Cerebellar nuclear complex (tissue), 1 donor: ENCODE data around the gene UTS2R.

ENCODE experiments used
- DNase-seq, 2 experiments: peaks; one replicate each; lab custom pipeline; 2025; lab: John Stamatoyannopoulos, UW

The UTS2R gene

DNA sequence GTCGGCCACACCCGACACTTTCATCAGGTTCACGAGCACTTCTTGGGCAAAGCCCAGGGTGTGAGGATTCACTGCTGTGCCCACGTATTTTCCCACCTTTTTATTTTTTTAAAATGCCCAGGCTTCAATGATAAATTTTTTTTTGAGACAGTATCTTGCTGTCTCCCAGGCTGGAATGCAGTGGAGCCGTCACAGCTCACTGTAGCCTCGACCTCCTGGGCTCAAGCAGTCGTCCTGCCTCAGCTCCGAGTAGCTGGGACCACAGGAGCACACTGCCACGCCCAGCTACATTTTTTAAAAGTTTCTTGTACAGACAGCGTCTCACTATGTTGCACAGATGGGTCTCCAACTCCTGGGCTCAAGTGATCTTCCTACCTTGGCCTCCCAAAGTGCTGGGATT is 17.8 kb downstream of the UTS2R start:
- DNase-seq: no peak

DNA sequence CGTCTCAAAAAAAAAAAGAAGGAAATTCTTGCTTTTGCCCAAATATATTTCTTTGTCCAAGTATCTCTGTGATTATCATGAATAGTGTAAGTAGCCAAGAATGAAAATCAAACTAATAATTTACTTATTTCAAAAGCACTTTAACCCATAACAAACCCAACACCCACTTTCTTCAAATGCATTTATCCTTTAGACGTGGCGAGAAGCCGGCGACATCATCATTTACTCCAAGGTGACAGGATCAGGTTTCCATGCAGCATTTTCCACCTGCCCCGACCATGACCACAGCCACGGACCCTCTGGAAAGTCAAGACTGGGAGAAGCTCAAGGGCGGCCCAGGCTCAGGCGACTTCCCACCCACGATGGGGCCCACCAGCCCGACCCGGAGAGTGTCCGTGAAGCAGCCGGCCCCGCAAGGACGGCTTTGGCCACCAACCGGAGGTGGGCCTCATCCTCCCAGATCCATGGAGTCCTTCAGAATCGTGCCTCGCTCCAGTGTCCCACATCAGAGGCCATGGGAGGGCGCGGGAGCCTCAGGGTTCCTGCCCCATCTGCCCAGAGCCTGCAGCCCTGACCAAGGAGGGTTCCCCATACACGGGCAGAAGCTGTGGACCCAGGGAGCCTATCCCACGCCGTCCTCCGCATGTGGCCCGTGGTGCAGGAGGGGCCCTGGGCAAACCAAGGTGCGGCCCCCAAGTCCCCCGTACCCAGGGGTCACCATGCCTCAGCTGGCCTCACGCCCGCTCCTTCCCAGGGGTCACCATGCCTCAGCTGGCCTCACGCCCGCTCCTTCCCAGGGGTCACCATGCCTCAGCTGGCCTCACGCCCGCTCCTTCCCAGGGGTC is 18.7 kb downstream of the UTS2R start:
- no peak for DNase-seq

DNA sequence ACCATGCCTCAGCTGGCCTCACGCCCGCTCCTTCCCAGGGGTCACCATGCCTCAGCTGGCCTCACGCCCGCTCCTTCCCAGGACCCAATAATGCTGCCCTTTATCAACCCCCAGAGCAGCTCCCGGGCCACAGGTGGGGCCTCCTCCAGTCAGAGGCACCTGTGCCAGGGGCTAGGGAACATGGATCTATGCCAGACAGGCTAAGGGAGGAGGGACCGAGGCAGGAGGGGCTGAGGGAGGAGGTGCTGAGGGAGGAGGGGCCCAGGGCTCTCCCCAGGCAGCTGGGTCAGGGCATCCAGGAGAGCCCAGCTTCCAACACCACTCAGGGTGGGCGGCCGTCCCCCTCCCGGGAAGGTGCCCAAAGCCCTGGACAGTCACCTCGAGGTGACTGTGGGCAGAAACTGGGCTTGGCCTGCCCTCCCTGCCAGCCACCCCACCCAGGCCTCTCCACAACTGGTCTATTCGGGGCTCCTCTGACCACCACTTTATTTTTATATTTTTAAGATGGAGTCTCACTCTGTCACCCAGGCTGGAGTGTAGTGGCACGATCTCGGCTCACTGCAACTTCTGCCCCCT is 19.4 kb downstream of the UTS2R start:
- DNase-seq: no peak

DNA sequence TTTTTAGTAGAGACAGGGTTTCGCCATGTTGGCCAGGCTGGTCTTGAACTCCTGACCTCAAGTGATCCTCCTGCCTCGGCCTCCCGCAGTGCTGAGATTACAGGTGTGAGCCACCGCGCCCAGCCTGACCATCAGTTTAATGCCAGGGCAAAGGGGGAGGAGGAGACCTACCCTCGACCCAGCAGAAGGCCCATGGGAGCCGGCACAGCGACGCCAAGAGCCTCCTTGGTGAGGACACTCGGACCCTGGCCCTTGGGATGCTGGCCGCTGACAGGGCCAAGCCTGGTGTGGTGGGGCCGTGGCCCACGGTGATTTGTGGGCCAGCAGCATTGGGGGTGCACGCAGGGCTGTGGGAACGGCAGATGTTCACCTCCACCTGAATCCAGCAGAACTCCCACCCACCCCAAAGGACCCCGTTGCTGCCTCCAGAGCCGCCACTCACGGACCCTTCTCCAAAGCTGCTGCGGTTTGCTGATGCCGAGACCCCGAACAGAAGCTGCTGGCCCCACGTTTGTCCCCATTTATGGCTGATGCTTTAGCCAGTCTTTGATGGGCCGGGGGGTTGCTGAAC is 20.0 kb downstream of the UTS2R start:
- DNase-seq: no peak

DNA sequence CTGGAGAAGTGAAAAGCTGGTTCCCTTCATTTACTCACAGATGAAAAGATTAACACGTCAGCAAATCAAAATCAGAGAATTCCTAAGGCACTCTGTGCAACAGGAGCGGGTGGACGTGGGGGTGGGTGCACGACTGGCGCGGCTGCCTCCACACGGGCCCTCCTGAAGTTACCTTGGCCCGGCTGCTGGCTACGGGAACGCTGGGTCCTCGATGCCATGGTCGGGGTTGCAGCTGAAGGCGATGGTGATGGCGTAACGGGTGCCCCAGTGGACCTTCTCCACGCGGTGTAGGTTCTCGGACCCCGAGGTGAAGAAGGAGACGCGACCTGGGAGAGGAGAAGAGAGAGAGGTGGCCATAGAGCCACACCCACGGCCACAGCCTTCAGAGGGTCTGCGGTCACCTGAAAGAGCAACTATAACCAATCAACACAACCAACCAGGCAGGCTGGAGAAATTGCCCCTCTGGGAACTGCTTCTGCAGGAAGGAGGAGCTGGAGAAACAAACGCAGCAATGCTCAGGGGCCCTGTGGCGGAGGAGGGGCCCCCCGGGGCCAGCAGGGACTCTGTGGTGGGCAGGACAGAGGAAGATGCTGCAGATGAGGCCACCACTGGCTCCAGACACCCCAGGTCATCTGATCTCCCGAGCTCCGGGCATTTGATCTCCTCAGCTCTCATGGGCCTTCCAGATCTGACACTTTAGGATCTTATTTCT is 20.8 kb downstream of the UTS2R start:
- DNase-seq: no peak

DNA sequence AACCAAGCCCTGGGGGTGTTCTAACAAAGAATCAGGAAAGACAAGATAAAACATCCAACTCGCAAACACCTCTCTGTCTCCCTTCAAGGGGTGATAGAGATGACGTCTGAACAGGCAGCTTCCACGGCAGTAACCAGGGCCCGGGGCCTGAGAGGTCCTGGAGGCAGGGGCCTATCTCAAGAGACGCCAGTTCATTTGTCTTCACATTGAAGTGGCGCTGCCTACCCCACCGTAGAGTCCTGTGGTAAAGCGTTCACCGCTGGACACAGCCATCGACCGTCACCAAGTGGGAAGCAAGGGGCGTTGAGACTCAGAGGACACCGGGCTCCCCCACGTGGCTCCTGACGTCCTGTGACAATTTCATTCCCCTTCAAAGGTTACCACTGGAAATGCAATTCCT is 21.4 kb downstream of the UTS2R start:
- DNase-seq: no peak

DNA sequence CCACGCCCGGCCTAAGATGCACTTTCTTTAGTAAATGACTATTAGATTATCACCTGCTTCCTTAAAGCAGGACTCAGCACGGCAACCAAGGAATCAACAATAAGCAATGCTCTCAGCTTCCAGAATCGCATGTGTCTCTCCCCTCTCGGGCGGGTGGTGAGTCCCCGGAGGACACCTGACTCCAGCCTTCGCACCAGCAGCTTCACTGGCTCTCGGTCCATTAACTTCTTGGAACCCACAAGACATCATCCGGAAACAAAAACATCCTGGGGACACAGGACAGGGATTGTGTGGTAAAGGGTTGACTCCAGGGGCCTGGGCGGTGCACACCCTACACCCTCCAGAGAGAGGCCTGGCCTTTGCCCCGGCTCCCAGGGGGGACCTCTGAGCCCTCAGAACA is 22.7 kb downstream of the UTS2R start:
- DNase-seq: no peak

DNA sequence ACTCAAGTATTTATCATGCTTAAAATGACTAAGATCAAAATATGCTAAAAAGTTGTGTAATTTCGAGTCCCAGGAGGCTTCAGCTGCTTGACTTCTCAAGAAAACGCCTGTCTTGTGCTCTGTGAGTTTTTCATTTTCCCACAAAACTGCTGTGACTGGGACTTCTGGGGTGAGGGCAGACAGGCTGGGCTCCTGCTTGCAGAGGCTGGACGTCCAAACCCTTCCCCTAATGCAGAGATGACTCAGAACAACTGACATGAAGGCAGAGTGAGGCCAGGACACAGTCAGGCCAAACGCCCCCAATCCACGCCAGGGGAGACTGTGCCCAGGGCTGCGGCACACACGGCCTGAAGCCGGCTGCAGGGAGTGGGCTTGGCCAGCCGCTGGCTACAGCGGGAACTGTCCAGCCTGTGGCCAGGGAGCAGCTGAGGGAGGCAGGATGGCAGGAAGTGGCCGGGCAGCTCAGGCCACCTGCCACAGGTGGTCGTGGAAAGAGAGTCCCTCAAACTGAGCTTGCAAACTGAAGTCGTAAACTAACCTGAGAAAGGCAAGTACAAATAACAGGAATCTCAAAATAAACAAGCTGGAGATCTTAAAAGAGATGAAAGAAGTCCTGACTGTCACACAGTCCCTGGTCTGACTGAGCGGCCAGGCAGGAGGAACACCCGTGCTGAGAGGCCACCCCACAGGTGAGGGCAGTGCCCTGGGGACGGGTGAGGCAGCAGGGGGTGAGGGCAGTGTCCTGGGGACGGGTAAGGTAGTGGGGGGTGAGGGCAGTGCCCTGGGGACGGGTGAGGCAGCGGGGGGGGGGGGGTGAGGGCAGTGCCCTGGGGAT is 25.3 kb downstream of the UTS2R start:
- no peak for DNase-seq

DNA sequence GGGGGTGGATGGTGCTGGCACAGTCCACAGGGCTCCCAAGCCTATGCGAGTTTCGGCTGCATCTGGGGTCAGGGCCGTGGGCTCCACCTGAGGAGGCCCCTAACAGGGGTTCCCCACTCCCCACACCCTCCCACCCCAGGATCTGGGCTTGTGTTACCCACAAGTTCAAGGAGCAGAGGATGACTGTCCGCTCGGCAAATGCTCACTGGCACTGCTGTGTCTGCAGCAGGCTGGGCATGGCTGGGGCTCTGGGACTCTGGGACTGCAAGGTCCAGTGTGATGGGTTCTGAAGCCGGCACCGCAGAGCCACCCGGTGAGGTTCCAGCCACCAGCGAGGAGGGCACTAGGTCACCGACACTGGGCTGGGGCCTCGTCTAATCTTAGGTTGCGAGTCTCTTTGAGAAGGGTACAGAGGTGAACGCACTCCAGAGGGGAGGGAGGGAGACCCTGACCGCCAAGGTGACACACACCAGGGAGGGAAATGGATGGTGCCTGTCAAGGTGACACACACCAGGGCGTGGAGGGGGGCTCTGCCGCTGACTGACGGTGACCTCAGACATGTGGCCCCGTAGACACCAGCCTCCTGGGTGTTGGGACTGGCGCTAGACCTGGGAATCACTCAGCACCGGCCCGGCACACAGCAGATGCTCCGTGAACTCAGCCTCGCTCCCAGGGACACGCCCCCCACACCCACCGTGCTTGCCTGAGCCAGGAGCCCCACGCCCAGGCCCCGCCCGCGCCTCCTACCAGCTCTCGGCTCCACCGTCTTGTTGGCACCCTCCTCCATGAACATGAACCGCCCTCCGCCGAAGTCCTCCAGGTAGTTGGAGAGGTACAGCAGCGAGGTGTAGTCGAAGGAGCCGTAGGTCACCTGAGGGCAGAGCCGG is 26.1 kb downstream of the UTS2R start:
- no peak for DNase-seq

DNA sequence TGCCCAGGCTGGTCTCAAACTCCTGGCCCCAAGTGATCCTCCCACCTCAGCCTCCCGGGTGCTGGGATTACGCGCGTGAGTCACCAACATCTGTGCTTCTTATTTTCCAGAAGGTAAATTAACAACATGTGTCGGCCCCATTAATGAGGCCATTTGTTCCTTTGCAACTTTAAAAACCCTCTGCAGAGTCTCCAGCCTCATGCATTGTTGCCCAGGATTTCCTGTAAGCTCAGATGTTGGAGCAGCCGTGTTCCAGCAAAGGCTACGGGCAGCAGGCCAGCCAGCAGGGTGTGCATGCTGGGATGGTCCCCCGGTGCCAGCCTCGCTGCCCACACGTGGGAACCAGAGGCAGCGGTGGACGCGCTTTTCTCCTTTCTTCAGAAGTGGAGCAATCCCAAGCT is 27.5 kb downstream of the UTS2R start:
- DNase-seq: no peak

DNA sequence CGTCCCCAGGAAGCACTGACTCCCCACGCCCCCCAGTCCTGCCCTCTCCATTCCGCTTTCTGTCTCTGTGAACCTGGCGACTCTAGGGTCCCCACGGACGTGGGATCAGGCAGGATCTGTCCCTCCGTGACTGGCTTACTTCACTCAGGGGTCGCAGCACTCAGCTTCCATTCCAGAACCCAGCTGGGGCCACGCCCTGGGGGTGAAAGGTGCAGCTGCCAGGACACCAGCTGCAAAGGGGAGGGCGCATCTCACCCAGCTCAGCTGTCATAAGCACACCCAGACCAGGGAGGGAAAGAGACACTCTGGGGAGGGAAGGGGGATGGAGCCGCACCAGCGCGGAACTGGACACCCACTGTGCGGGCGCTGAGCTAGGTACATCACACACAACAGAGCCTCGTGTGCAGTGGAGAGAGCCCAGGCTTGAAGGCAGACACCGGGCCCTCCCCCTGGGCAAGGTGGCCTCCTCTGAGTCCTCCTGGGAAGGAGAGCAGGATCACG is 28.1 kb downstream of the UTS2R start:
- no peak for DNase-seq

DNA sequence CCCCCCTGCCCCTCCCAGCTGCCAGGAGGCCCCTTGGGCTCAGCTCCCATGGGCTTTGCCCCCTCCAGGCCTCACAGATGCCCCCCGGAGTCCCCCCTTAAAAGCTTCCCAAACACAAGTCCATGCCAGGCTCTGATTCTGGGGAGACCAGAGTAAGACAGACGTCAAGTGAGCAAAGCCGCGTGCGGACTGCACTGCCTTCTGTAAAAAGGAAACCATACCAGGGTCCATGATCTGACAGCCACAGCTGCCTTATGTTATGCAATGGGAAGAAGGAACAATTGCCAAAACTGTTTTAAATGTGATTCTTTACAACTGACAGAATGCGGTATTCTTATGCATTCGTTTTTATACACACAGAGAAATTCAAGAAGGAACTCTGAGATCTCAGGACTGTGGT is 28.6 kb downstream of the UTS2R start:
- no peak for DNase-seq

DNA sequence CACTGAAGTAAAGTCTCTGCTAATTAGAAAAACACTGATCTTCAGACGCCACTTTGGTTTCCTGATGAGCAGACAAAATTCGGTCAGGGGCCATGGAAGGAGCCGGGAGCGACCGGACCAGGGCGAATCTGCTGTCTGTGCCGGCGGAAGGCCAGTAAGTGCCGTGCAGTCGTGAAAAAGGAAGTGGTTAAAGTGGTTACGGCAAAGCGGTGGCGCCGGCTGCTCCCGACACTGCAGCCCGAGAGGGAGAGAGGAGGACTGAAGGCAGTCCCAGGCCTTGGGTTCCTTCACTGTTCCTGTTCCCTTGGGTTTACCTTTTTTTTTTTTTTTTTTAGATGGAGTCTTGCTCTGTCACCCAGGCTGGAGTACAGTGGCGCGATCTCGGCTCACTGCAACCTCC is 29.3 kb downstream of the UTS2R start:
- no peak for DNase-seq

DNA sequence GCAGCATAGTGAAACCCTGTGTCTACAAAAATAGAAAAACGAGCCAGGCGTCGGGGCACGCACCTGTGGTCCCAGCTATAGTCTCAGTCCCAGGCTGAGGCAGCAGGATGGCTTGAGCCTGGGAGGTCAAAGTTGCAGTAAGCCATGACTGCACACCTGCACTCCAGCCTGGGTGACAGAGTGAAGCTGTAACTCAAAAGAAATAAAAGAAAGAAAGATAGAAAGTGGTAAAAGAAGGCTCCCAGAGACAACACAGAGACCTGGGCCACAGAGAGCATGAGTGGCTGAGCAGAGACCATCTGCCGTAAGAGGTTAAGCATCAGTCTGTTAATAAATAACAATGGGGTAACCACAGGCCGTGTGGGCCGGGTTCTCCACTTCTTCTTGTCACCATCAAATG is 31.3 kb downstream of the UTS2R start:
- no peak for DNase-seq

DNA sequence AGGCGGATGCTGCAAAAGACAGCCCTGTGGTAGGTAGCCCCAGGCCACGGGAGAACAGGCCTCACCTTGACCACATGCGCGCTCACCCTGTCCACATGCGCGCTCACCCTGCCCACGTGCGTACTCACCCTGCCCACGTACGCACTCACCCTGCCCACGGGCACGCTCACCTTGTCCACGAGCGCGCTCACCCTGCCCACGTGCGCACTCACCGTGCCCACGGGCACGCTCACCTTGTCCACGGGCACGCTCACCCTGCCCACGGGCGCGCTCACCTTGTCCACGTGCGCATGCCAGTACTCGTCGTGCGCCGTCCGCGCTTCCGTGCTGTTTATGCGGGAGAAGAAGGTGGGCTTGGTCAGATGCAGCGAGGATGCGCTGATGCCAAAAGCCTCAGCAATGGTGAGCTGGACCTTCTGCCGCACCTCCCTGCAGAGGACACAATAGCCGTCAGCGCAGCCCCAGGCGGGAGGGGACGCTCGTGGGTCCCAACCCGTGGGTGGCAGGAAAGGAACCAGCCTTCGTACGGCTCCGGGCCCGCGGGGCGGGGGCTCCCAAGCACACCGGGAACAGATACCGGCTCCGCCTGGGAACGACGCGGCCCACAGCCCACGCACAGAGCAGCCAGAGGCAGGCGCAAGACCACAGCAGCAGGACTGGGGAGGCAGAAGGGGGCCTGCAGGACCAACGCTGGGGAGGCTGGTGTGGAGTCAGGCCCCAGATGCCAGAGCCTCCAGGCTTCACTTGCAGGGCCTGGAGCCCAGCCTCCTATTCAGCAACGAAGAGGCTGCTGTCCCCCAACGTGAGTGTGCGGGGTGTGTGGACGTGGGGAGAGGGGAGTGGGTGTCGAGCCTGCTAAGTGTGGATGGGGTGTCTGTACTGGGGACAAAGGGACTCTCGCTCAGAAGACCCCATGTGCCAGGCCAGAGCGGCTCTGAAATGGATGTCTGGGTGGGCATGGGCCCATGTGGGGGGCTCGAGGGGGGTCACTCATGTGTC is 32.4 kb downstream of the UTS2R start:
- DNase-seq: no peak

DNA sequence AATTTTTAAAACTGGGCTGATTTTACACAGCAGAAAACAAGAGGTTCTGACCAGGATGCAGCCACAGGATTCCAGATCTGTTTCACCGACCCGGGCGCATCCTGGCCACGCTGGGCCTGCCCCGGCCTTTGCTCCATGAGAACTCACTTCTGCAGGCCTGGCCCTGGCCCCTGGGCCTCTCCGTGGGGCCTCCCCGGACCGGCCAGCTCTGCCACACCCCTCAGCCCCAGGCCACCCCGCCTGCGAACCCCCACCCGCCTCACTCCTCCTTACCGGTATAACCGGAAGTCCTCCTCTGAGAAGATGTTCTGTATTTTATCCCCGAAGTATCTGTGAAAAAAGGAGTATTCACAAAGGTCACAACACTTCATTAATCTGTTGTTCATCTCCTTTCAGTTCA is 33.5 kb downstream of the UTS2R start:
- no peak for DNase-seq

DNA sequence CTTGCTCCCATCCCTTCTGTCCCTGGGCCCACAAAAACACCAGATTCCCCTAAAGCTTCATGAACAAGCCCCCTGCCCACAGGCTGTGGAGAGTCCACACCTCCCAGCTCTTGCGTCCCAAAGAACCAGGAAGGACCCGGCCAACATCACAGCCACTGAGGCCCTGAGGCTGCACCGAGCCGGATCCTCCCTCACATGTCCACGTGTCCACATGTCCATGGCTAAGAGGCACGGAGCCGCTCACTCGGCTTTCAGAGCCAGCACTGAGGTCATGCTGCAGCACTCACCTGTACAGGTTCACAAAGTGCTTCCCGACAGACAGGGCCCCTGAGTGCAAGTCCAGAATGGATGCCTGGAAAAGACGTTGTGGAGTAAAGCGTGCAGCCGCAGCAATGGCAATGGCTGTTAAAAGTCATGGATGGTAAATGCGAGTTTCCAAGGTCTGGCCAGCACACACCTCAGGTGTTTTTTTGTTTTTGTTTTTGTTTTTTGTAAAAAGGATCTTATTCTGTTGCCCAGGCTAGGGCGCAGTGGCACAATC is 34.6 kb downstream of the UTS2R start:
- DNase-seq: no peak

DNA sequence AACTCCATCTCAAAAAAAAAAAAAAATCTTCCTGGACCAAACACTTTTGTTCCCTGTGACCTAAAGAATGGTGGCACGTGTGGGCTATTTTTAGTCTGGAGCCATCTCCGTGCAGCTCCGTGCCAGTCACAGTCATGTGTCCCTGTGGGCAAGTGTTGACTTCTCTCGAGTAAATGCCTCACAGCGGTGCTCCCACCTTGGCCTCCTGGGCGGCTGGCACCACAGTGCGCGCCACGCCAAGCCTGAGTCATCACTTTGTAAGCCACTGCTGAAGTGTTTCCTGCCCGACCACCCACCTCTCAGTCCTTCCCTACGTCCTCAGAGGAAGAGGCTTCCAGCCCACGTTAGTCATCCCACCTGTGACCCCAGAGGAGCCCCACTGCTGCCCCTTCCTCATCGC is 35.7 kb downstream of the UTS2R start:
- no peak for DNase-seq

DNA sequence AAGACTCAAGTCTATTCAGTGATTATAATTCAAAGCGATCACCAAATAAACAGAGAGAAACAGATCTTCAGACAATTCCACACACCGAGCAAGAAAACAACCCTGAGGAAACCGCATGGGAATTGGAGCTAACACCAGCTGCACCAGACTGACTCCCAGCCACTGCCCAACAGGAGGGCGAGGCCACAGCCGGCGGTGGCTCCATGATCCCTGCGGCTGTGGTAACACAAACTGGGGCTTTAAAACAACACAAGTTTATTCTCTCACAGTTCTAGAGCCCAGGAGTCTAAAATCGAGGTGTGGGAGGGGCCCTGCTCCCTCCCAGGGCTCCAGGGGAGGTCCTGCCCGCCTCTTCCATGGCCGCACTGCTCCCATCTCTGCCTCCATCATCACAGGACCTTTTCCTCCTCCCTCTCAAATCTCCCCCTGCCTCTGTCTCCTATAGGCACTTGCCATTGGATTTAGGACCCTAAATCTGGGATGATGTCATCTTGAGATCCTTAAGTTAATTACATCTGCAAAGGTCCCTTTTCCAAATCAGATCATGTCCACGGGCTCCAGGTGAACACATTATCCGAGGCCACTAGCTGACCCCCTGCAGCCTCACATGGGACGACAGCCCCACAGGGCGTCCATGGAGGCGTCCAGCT is 36.8 kb downstream of the UTS2R start:
- no peak for DNase-seq
